Right renal cortex interstitium (tissue), 3 donors: Measurements from ENCODE around the gene HK2. TPM values are rescaled to one million over a fixed set of nuclear protein-coding genes. Genes with fewer than 3 reads are reported as not detected.
"Not testable (repeated sequence)": the region's sequence is repeated elsewhere in the genome, so short reads cannot be mapped to it uniquely, and the experiment has no call there.

ENCODE experiments used
- DNase-seq, 3 donors: peaks; one replicate each; pipeline ENCODE4 v3.0.0-alpha.2; 2013; ENCODE audit warnings: low read depth in 3 of 3, low spot score in 2 of 3
- polyA plus RNA-seq, 3 donors: library from polyadenylated mRNA; unstranded; fragments of 120-200 nt; gene quantifications; one replicate each; pipeline ENCODE4 v1.2.1, GENCODE V29; 2013; ENCODE audit not compliant: insufficient read length in 3 of 3

The HK2 gene
- polyA plus RNA-seq, 3 donors, result 10.1 to 11.6 (median 10.6) TPM

DNA sequence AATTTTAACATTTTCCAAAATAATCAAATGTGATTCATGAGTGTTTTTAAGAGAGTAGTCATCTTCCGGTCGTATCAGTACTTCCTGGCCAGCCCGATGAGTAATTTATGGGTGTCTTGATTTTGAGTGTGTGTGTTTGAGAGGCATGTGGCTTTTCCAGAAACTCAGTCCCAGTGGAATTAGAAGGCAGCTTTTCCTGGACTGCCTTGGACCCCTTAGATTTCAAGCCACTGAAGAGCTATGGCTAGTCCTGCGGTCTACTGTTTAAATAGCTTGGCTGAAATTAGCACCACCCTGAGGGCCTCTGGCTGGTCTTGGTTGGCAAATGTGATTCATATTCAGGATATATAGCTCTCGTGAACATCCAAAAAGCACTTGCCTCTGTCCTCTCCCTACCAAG, 59.4 kb downstream of the HK2 start:
- DNase-seq, result no peak

- DNase-seq, result no peak
Measured at GRCh38 chr2:74894272-74894981, 60.5 kb downstream of the HK2 start.

- DNase-seq, result no peak
Measured at GRCh38 chr2:74895001-74895400, 61.1 kb downstream of the HK2 start.

DNA sequence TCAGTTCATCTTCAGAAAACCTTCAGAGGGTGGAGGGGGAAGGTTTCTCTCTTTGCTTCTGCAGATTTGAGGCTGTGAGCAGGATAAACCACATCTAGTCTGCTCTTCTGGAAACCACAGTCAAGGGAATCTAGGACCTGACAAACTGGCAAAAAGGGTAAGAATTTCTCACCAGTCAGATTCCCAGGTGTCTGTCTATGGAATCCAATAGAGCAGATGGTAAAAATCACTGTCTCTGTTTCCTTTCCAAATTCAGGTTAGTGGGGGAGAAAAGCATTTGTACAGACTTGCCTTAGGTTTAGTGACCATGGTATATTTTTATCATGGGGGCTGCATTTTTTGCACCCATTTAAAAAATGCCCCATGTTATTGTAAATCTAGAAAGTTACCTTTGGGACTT, 62.3 kb downstream of the HK2 start:
- no peak for DNase-seq

DNA sequence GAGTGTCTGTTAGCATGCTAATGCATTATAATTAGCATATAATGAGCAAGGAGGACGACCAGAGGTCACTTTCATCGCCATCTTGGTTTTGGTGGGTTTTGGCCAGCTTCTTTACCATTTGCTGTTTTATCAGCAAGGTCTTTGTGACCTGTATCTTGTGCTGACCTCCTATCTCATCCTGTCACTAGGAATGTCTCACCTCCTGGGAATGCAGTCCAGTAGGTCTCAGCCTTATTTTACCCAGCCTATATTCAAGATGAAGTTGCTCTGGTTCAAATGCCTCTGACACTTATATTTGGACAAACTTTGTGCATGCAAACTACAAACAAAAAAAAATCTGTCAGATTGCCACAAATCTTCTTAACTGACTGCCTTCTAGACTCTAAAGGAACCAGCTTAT, 66.3 kb downstream of the HK2 start:
- not testable (repeated sequence) for DNase-seq

DNA sequence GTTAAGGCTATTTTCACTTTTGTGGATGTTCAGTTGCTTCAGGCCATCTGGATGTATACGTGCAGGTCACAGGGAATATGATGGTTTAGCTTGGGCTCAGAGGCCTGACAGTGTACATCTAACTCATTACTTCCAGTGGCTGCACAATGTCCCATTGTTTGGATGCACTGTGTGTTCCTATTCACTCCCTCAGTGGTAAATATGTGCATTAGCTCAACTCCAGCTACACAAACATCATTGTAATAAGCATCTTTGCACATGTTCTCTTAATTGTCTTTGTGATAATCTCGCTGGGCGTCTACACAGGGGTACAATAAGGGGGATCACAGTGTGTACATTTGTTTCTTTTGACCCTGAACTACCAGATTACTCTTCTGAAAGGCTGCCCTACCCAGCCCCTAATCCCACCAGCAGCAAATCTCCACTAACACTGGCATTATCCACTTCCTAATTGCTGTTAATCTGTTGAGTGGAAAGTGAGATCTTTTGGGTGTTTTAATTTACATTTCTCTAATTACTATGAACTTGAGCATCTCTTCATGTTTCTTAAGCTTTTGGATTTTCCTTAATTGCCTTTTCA, 68.4 kb downstream of the HK2 start:
- no peak for DNase-seq

GRCh38 chr2:74906395-74906794, 72.5 kb downstream of the HK2 start:
- DNase-seq, result no peak

GRCh38 chr2:74907560-74907959, 73.6 kb downstream of the HK2 start:
- not testable (repeated sequence) for DNase-seq

GRCh38 chr2:74908748-74909444, 75.0 kb downstream of the HK2 start:
- peak in 1 of 3 donors; percentile 1 for DNase-seq

GRCh38 chr2:74910245-74910644, 76.3 kb downstream of the HK2 start:
- DNase-seq, result no peak

GRCh38 chr2:74911061-74911460, 77.1 kb downstream of the HK2 start:
- no peak for DNase-seq

- DNase-seq, result no peak
Measured at GRCh38 chr2:74915743-74916142, 81.8 kb downstream of the HK2 start.

GRCh38 chr2:74916394-74916793, 82.5 kb downstream of the HK2 start:
- no peak for DNase-seq

DNA sequence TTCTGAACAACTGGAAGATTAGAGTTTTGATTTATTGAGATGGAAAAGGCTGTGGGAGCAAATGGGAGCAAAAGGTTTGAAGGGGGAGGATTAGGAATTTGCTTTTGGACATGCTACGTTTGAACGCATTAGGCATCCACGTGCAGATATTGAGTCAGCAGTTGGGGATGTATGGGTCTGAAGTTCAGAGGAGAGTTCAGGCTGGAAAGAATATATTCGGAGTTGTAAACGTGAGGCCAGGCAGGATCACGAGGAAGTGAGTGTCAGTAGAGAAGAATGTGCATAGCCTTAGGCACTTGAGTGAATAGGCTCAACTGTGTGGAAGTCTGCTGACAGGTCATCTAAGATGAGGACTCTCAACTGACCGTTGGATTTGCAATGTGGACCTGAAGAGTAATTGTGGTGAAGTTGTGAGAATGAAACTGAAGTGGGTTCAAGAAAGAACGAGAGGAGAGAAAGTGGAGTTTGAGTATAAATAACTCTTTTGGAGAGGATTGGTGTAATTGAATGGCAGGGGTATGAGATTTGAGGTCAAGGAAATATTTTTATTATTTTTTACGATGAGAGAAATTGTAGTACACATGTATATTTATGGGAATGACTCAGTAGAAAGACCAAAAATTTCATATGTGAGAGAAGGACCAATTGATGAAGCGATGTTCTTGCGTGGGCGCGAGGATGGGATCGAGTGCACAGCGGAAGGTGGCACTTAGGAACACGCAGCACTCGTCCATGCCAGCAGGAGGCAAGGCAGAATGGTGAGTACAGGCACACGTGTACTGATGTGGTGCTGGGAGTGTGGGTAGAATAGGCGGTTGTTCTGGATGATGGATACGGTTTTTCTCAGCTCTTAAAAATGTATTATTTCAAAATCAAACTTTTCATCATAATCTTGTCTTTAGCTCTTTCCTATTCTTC, 84.0 kb downstream of the HK2 start:
- no peak for DNase-seq

GRCh38 chr2:74919827-74920226, 85.9 kb downstream of the HK2 start:
- DNase-seq, result peak; percentile 20 to 40 (median 25)

GRCh38 chr2:74921236-74921736, 87.4 kb downstream of the HK2 start:
- no peak for DNase-seq

DNA sequence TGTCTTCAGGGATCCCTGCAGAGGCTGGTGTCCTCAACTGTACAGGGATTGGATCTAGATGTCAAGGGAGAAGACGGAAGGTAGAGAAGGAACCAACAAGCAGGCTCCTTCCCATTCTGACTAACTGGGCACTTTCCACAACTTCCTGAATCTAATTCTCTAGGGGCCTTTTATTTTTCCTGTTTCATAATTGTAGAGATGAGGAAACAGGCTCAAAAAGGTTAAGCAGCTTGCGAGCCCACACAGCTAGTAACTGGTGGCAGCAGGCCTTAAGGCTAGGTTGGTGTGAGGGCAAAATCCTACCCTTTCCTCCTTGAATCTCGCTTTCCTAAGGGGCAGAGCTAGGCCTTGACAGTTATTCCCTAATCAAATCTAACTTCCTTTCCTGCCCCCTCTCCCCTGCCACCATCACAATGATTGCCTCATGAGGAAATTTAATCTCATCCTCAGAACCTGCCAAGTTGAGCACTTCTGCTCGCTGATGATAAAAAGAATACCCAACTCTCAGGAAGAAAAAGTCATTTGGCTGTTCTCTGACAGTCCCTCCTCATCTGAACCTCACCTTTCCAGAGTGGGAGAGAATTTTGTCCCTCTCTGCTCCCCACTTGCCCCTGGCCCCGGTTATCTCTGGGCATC, 88.8 kb downstream of the HK2 start:
- DNase-seq, result no peak

DNA sequence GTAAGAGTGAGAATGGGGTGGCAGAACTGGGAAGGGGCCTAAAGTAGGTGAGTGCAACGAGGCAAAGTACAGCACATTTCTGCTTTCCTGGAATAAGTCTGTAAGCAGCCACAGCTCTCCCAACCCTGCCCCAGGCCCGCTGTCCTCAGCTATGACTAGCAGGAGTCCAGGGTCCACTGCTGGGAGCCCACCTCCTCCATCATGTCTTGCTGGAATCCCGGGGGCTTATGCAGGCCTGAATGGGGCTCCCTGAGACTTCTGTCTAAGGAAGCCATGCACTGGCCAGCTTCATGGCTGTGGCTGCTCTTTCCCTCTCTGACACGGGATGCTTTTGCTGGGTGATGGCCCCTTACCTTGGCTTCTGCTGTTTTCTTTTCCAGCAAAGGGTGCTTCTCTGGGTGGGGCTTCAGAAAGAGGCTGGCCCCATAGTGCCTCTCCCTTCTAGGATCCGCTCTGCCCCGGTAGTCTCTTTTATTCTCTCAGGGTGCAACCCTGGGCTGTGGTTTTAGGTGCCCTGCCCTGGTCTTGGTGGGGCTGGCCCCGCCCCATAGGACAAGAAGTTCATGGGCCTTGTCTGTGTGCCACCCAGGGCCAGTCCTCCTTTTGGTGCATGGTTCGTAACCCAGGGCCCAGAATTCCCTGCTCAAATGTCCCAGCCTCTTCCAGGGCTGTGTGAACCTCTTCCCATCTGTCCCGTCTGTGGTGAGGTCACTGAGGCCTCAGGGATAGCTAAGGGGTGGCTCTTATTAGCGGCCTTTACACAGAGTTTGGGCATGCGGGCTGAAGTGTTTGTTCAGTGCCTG, 90.7 kb downstream of the HK2 start:
- no peak for DNase-seq

- no peak for DNase-seq
Measured at GRCh38 chr2:74925361-74925786, 91.4 kb downstream of the HK2 start.
